Body of pancreas (tissue), 4 donors: ENCODE measurements around the gene IL1R2.

Experiments
- POLR2A ChIP-seq, 3 donors: fragments of 450-650 bp; IDR thresholded peaks; one replicate each; pipeline ENCODE4 v1.6.1; 2016; ENCODE audit warnings: antibody characterized with exemption in 3 of 3, mild to moderate bottlenecking in 2 of 3
- TF ChIP-seq, protein P1 (sequence below), 7 experiments: fragments of 450-650 bp in 4 of 7; fragments of 200-600 bp in 3 of 7; sonication (generic) in 3 of 7; IDR thresholded peaks; one replicate each; pipeline ENCODE4 v1.5.1; 2016 to 2019; ENCODE audit warnings: antibody characterized with exemption in 7 of 7

DNA sequence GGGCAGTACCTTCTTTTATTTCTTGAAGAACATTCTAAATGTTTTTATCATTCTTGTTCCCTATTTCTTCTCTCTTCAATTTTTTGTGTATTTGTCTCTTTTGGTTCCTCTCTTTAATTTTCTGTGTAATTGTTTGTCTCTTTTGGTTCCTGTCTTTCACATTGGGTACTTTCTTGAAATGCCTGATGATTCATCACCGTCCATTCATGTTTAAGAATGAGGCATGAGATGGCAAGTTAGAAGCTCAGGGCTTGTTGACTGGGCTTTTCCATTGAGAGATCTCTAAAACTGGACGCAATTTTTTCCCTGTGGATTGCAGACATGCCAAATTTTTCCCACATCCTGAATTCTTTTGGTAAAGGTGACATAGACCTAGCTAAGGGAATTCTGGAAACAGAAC lies 33.7 kb upstream of the IL1R2 start:
- TF ChIP-seq, protein P1, sequence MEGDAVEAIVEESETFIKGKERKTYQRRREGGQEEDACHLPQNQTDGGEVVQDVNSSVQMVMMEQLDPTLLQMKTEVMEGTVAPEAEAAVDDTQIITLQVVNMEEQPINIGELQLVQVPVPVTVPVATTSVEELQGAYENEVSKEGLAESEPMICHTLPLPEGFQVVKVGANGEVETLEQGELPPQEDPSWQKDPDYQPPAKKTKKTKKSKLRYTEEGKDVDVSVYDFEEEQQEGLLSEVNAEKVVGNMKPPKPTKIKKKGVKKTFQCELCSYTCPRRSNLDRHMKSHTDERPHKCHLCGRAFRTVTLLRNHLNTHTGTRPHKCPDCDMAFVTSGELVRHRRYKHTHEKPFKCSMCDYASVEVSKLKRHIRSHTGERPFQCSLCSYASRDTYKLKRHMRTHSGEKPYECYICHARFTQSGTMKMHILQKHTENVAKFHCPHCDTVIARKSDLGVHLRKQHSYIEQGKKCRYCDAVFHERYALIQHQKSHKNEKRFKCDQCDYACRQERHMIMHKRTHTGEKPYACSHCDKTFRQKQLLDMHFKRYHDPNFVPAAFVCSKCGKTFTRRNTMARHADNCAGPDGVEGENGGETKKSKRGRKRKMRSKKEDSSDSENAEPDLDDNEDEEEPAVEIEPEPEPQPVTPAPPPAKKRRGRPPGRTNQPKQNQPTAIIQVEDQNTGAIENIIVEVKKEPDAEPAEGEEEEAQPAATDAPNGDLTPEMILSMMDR (IDR thresholded peaks at IDR 0.05), result no peak
- TF ChIP-seq POLR2A (IDR thresholded peaks at IDR 0.05), result no peak
